Panc1 (cell line): ENCODE measurements around the gene ZNF613. TPM values are rescaled to one million over a fixed set of nuclear protein-coding genes. Genes with fewer than 3 reads are reported as not detected.
"Not testable (repeated sequence)": the region's sequence is repeated elsewhere in the genome, so short reads cannot be mapped to it uniquely, and the experiment has no call there.

Experiments used
- ATAC-seq: fragments of 200-7000 bp; cut with Tn5 transposase; 2 replicates; pipeline ENCODE4 v1.9.1; 2020; ENCODE audit warnings: mild to moderate bottlenecking, moderate library complexity
- BruUV-seq: library from RNA; stranded (reverse); fragments of 400-500 nt; replicated peaks from 2 replicates; lab custom pipeline; 2021; lab: Mats Ljungman, UMichigan
- CTCF ChIA-PET: fragments of 300-600 bp; sonication (Branson Sonifier 250); formaldehyde crosslinking; loops from one replicate; lab custom pipeline; 2022; ENCODE audit warnings: antibody characterized with exemption; lab: Charles Lee
- POLR2A ChIA-PET: fragments of 300-600 bp; sonication (Branson Sonifier 250); formaldehyde crosslinking; loops from one replicate; lab custom pipeline; 2022; ENCODE audit warnings: antibody characterized with exemption; lab: Charles Lee
- DNase-seq: peaks from one replicate; pipeline ENCODE4 v3.0.0-alpha.2; 2010; ENCODE audit warnings: low read depth, low spot score
- H3K27ac ChIP-seq: 2 replicates; pipeline ENCODE4 v1.5.1; 2011; ENCODE audit warnings: mild to moderate bottlenecking, low read length, inconsistent platforms
- H3K27me3 ChIP-seq: fragments of 200-500 bp; sonication (Bioruptor generic); 2 replicates; pipeline ENCODE4 v1.6.0; 2014; ENCODE audit warnings: low read length, inconsistent platforms; ENCODE audit not compliant: control insufficient read depth, insufficient read depth
- H3K36me3 ChIP-seq: fragments of 200-500 bp; sonication (Bioruptor generic); 2 replicates; pipeline ENCODE4 v1.5.1; 2014; ENCODE audit warnings: inconsistent platforms, mild to moderate bottlenecking, low read length, moderate library complexity; ENCODE audit not compliant: control insufficient read depth, insufficient read depth
- H3K4me1 ChIP-seq: 2 replicates; pipeline ENCODE4 v1.5.1; 2011; ENCODE audit warnings: inconsistent platforms, mild to moderate bottlenecking, low read length, moderate library complexity; ENCODE audit not compliant: control insufficient read depth, insufficient read depth
- H3K4me3 ChIP-seq, 2 experiments: 2 replicates each; pipeline ENCODE4 v1.5.1; 2011 to 2012; ENCODE audit warnings: low read depth in 2 of 2, low read length in 2 of 2, mild to moderate bottlenecking in 2 of 2, inconsistent platforms in 1 of 2, moderate library complexity in 1 of 2
- H3K9me3 ChIP-seq: fragments of 200-500 bp; sonication (Bioruptor generic); 2 replicates; pipeline ENCODE4 v1.5.1; 2014; ENCODE audit warnings: low read depth, mild to moderate bottlenecking, inconsistent platforms, low read length, moderate library complexity; ENCODE audit not compliant: control insufficient read depth, insufficient read depth
- POLR2AphosphoS5 ChIP-seq: IDR thresholded peaks from 2 replicates; pipeline ENCODE4 v1.6.1; 2012; ENCODE audit warnings: mild to moderate bottlenecking, low read depth, low read length, moderate library complexity
- SIN3A ChIP-seq: IDR thresholded peaks from 2 replicates; pipeline ENCODE4 v1.6.1; 2012; ENCODE audit warnings: low read depth, mild to moderate bottlenecking, low read length, moderate library complexity, borderline replicate concordance; ENCODE audit not compliant: insufficient read depth
- TCF7L2 ChIP-seq: IDR thresholded peaks from 2 replicates; pipeline ENCODE4 v1.6.1; 2011; ENCODE audit warnings: mild to moderate bottlenecking, low read depth, low read length, inconsistent platforms
- in situ Hi-C: cut with HindIII; loops from 2 replicates; pipeline ENCODE4 v1.10.0; 2016; ENCODE audit warnings: low sequenced_read_pairs, low pct_unique_long_range_greater_than_20kb
- intact Hi-C: fragments of 100-400 bp; cut with micrococcal nuclease; formaldehyde crosslinking; loops from one replicate; pipeline ENCODE4 v1.10.0; 2022; ENCODE audit not compliant: unreplicated experiment
- total RNA-seq: library from RNA; stranded (reverse); gene quantifications from one replicate; pipeline ENCODE4 v1.2.1, GENCODE V29; 2021; ENCODE audit not compliant: unreplicated experiment
- TF ChIP-seq, protein P1 (sequence below): fragments of 450-650 bp; IDR thresholded peaks from 2 replicates; pipeline ENCODE4 v1.5.1; 2017; ENCODE audit warnings: mild to moderate bottlenecking
- TF ChIP-seq, protein P2 (sequence below), 2 experiments: IDR thresholded peaks; 2 replicates each; pipeline ENCODE4 v1.6.1; 2011 to 2012; ENCODE audit warnings: low read depth in 2 of 2, control low read depth in 1 of 2, low read length in 1 of 2, mild to moderate bottlenecking in 1 of 2, moderate library complexity in 1 of 2; ENCODE audit not compliant: insufficient read depth in 1 of 2

The ZNF613 gene
- total RNA-seq, 1 experiment from 2014 or later = 3.1 TPM

DNA sequence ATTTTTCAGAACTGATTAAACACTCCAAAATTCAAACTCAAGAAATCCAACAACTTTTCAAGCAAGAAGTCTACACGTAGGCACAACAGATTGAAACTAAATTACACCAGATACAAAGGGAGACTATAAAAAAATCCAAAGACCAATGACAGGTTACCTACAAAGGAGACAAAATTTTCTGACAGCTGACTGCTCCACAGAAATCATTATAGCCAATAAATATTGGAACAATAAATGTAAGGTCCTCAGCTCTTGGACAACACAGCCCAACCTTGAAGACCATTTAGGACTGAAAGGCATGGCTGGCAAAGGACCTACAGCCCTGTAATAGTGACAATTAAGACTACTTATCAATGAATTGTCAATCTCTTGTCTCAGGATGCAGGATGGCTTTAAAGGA is 43.4 kb downstream of the ZNF613 start:
- CTCF ChIA-PET = no interaction called here
- Histone ChIP-seq H3K9me3 (peaks cover 46% of the 10 kb centered on the region), H3K4me3 (no peak overlapping the region), H3K4me1 (no peaks in the 10 kb centered on the region), H3K27ac (no peak overlapping the region), H3K36me3 (peaks cover 4% of the 10 kb centered on the region), H3K27me3 (no peaks in the 10 kb centered on the region)
- ATAC-seq (no peak), DNase-seq (no peak)
- TF ChIP-seq SIN3A = no peak
- TF ChIP-seq, protein P1, sequence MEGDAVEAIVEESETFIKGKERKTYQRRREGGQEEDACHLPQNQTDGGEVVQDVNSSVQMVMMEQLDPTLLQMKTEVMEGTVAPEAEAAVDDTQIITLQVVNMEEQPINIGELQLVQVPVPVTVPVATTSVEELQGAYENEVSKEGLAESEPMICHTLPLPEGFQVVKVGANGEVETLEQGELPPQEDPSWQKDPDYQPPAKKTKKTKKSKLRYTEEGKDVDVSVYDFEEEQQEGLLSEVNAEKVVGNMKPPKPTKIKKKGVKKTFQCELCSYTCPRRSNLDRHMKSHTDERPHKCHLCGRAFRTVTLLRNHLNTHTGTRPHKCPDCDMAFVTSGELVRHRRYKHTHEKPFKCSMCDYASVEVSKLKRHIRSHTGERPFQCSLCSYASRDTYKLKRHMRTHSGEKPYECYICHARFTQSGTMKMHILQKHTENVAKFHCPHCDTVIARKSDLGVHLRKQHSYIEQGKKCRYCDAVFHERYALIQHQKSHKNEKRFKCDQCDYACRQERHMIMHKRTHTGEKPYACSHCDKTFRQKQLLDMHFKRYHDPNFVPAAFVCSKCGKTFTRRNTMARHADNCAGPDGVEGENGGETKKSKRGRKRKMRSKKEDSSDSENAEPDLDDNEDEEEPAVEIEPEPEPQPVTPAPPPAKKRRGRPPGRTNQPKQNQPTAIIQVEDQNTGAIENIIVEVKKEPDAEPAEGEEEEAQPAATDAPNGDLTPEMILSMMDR = no peak
- intact Hi-C loops (no loop called here), in situ Hi-C loops (no loop called here)
- no TSS peak for BruUV-seq
- POLR2A ChIA-PET = no interaction called here

DNA sequence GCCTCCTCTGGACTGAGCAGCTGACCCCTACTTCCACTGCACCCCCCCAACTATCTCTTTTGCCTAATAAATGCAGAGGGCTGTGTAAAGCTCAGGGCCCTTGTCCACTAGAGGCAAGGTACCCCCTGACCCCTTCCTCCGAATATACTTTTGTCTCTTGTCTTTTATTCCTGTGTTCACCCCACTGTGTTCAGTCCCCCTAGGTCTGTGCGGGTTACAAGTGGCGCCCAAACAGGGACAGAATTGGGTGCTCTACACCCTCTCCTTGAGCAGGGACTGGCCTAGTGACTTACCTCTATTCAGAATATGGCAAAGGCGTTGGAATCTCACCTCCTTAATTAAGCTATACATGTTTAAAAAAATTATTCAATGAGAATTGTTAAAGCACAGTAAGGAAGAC is 44.4 kb downstream of the ZNF613 start:
- ChIA-PET CTCF (no interaction called here), POLR2A (no interaction called here)
- Histone ChIP-seq H3K4me3 (no peak overlapping the region), H3K36me3 (peaks cover 4% of the 10 kb centered on the region), H3K9me3 (peaks cover 47% of the 10 kb centered on the region), H3K27me3 (no peaks in the 10 kb centered on the region), H3K27ac (no peak overlapping the region), H3K4me1 (no peaks in the 10 kb centered on the region)
- DNase-seq (no peak), ATAC-seq (no peak)
- no TSS peak for BruUV-seq
- in situ Hi-C loops = no loop called here
- TF ChIP-seq TCF7L2 = no peak
- TF ChIP-seq, protein P1 = no peak
- intact Hi-C loops = no loop called here

DNA sequence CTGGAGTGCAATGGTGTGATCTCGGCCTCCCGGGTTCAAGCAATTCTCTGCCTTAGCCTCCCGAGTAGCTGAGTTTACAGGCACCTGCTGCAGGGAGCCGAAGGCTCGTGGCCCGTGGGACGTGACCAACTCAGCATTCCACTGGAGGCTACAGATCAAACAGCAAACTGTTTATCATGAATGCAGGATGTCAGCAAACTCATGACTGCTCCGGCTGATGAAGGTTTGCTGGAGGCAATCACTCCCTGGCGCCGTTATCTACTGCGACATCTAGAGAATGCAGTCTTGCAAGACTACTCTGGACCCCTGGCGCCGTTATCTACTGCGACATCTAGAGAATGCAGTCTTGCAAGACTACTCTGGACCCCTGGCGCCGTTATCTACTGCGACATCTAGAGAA is 48.5 kb downstream of the ZNF613 start:
- intact Hi-C loops, BruUV-seq, H3K27me3 ChIP-seq, POLR2A ChIA-PET, H3K27ac ChIP-seq, ATAC-seq, H3K36me3 ChIP-seq, DNase-seq, in situ Hi-C loops, CTCF ChIA-PET, H3K4me1 ChIP-seq, H3K4me3 ChIP-seq: not testable (repeated sequence)
- H3K9me3 ChIP-seq = peaks cover 51% of the 10 kb centered on the region

DNA sequence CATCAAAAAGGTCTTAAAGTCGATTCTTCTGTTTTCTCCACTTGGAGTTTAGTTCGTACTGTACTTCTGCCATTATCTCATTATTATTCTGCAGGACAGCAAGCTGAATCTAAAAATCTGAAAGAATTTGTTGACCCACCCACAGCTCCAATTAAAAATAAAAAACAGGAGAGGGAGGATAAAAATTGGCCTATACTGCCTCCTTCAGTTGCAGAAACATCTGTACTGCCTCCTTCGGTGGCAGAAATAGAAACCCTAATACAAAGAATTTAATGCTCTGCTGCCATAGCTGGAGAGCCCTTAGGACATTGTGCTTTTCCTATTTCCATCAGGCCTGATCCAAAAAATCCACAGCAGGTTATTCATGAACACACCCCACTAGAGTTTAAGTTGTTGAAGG is 49.6 kb downstream of the ZNF613 start:
- in situ Hi-C loops = no loop called here
- no peak overlapping the region for H3K27ac ChIP-seq
- ATAC-seq = no peak
- no peaks in the 10 kb centered on the region for H3K36me3 ChIP-seq
- peaks cover 44% of the 10 kb centered on the region for H3K9me3 ChIP-seq
- no peaks in the 10 kb centered on the region for H3K4me1 ChIP-seq
- no TSS peak for BruUV-seq
- POLR2A ChIA-PET = no interaction called here
- intact Hi-C loops = no loop called here
- DNase-seq = no peak
- H3K4me3 ChIP-seq = no peak overlapping the region
- TF ChIP-seq TCF7L2 = no peak
- TF ChIP-seq SIN3A = no peak
- TF ChIP-seq, protein P1 = no peak
- no peak for TF ChIP-seq POLR2AphosphoS5
- TF ChIP-seq, protein P2, sequence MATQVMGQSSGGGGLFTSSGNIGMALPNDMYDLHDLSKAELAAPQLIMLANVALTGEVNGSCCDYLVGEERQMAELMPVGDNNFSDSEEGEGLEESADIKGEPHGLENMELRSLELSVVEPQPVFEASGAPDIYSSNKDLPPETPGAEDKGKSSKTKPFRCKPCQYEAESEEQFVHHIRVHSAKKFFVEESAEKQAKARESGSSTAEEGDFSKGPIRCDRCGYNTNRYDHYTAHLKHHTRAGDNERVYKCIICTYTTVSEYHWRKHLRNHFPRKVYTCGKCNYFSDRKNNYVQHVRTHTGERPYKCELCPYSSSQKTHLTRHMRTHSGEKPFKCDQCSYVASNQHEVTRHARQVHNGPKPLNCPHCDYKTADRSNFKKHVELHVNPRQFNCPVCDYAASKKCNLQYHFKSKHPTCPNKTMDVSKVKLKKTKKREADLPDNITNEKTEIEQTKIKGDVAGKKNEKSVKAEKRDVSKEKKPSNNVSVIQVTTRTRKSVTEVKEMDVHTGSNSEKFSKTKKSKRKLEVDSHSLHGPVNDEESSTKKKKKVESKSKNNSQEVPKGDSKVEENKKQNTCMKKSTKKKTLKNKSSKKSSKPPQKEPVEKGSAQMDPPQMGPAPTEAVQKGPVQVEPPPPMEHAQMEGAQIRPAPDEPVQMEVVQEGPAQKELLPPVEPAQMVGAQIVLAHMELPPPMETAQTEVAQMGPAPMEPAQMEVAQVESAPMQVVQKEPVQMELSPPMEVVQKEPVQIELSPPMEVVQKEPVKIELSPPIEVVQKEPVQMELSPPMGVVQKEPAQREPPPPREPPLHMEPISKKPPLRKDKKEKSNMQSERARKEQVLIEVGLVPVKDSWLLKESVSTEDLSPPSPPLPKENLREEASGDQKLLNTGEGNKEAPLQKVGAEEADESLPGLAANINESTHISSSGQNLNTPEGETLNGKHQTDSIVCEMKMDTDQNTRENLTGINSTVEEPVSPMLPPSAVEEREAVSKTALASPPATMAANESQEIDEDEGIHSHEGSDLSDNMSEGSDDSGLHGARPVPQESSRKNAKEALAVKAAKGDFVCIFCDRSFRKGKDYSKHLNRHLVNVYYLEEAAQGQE (IDR thresholded peaks at IDR 0.05; ENCODE audit: insufficient read depth in 1 of 2, low read depth in 2 of 2, low read length in 1 of 2) = no peak
- CTCF ChIA-PET = no interaction called here
- H3K27me3 ChIP-seq = no peaks in the 10 kb centered on the region
